GM18870 (cell line): ENCODE data around the gene SLC9A3.
"Not testable (repeated sequence)": the region's sequence is repeated elsewhere in the genome, so short reads cannot be mapped to it uniquely, and the experiment has no call there.

ENCODE experiments used
- ATAC-seq: cut with Tn5 transposase; IDR thresholded peaks from one replicate; pipeline ENCODE4 v1.9.1; 2021; ENCODE audit warnings: moderate library complexity; ENCODE audit not compliant: unreplicated experiment

SLC9A3 gene

DNA sequence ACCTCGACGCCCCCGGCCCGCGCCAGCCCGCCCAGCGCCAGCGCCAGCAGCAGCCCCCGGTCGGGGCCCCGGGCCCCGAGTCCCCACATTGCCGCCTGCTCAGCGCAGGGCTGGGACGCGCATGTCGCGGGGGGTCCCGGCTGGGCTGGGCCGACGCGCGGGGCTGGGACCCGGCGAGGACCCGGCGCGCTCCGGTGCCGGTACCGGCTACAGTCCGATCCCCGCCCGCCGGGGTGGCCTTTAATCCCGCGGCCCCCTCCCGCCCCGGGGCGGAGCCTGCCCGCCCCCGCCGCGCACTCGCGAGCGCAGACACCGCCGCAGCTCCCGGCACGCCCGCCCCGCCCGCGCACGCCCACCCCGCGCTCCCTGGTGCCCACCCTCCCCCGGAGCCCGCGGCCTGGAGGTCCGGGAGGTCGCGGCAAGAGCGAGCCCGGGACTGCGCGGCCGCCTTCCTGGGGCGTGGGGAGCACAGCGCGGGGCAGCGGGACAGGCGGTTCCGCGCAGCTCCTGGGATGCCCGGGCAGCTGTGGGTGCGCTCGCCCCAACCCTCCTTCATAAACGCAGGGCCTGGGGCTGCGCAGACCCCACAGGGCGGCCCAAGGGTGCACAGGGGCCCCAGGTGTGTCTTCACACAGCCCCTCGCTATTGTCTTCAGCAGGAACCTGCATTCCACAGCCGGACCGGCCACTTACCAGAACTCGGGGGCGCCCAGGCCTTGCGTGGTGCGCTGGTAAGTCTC lies at the start of gene SLC9A3:
Gene SLC9A3, minus strand, starts transcription at position 216 of the 739 bp plus-strand sequence.
- no peak for ATAC-seq

- ATAC-seq = no peak
Measured at GRCh38 chr5:573976-574375, 49.7 kb upstream of the SLC9A3 start.

DNA sequence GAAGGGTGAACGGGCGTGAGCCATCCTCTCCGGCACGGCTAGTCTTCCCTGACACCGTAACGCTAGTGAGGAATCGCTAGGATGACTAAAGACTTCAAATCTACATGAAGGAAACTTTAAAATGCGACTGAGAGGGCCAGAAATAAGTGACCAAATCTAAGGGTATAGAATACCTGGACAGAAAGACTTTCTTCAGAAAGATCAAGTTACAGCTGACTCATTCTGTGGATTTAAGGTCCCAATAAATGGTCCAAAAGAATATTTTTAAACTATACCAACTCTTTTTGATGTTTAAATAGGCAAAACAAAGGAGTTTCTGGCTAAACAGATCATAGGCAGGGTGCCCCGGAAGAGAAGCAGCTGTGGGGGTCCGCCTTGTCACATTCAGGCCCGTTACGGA lies 49.0 kb upstream of the SLC9A3 start:
- ATAC-seq = no peak

- no peak for ATAC-seq
Measured at GRCh38 chr5:572398-573019, 48.3 kb upstream of the SLC9A3 start.

DNA sequence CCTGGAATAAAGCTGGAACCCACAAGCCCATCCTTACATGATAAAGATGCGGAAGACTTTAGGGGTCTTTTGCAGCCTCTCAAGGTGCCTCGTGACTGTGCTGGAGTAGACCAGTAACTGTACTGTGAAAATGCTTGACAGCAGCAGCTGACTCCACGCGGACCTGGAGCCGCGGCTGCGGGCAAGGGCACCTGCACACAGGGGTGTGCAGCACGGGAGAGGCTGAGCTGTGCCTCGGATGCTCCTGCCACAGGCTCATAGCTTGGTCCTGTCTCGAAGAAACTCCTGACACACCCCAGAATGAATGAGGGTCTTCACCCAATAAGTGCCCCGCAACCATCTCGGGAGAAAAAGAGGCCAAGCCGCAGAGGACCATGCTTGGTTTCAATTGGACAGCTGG lies 47.5 kb upstream of the SLC9A3 start:
- no peak for ATAC-seq

- no peak for ATAC-seq
Measured at GRCh38 chr5:570886-571285, 46.6 kb upstream of the SLC9A3 start.

GRCh38 chr5:570446-570845 lies 46.2 kb upstream of the SLC9A3 start:
- ATAC-seq = no peak

DNA sequence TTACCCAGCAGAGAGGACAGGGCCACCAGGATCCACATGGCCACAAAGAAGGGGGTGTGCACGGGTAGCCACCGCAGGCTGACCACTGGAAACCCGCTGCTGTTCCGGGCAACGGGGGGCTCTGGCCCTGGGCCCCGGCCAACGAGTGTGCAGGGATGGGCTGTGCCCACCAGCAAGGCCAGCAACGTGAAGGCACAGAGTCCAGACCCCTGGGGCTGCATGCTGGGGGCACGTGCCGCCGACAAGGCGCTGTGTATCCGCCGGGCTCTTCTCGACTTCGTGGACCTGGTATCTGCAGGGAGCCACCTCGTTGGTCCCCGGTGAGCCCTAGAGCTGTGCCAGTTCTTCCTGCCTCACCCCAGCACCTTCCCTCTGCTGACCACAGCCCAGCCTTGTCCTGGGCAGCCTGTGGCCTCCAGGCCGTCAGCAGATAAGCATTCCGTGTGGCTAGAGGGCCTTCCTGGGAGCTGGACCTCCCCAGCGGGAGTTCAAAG lies 45.7 kb upstream of the SLC9A3 start:
- ATAC-seq = no peak

GRCh38 chr5:569358-569867 lies 45.2 kb upstream of the SLC9A3 start:
- ATAC-seq = no peak

DNA sequence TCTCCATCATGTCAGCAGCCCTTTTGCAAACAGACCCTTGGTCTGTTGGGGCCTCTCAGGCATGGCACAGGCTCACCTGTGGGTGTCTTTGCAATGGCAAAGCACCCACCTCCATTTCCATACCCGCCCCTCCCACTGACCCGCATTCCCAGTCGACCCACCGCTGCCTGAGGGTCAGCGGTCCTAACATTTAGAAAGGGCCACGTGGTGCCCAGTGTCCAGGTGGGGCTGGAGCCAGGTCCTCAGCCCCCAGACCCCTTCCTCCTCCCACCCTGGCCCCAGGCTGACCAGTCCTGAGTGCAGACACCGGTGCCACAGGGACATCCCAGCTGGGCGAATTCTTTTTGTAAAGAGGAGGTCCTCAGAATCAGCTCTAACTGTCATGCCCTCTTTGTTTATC lies 44.6 kb upstream of the SLC9A3 start:
- ATAC-seq = no peak

DNA sequence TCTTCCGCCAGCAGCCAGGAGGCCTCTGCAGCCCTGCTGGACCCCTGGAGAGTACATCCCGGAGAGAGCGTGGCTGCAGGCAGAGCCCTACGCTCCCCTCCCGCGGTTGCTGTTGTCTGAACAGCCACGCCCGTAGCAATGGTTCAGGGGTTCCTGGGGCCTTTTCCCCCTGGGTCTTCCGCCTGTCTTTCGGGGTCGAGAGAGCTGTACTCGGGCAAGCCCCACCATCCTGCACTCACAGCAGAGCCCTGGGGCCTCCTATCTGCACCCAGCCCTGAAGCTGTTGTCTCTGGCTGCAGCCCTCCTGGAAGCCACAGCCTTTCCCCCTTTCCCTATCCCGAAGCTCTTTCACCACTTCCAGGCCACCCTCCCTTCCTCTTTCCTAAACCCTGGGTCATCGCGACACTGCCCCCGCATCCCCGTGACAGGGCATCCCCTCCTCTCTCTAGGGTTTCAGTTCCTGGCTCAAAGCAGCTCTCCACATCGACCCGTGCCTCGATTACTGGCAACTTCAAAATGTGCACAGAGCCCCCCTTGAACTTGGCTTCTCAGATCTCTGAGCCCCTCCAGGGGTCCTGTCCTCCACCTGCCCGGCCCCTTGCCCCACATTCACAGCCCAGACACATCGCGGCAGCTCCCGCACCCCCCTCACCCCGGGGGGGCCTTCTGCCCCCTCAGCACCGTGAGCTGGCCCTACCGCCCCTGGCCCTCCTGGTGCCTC lies 44.0 kb upstream of the SLC9A3 start:
- ATAC-seq = no peak

DNA sequence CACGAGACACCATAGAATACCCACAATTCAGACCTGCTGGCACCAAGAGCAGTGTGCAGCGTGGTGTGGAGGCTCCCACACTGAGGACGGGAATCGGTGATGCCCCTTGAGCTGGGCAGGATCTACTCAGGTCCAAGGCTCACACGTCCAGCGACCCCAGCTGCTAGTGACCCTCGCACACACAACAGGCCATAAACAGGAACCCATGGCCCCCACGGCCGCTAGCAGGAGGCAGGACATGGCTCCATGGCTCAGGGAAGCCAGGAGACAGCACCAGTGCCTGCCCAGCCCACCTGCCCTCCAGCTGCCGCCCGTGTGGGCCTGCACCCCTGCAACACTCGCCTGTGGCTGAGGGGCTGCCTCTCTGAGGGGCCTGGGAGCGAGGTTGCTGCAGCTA lies 43.4 kb upstream of the SLC9A3 start:
- no peak for ATAC-seq

DNA sequence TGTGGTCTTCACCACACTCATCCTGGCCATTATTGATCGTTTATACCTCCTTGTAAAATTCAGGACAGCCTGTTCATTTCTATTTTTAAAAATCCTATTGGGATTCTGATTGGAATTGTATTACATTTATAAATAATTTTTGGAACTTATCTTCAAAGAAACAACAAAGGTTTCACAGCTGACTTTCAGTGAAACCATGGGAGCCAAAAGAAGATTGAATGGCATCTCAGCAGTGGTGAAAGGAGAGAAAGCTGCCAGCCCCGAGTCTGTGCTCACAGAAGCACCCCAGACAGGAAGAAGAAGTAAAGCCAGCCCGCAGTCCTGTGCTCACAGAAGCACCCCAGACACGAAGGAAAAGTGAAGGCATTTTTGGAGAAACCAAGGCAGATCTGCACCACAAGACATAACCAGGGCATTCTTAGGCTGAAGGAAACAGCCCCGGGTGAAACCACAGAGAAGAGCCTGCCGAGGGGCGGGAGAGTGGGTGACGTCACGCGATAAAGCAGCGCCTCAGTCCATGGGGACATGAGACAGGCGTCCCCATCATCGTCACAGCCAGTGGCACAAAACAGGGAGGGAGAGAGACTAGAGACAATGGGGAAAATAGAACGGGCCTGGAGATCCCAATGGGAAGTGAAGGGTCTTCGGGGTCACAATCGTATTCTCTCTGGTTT lies 42.5 kb upstream of the SLC9A3 start:
- ATAC-seq = no peak

DNA sequence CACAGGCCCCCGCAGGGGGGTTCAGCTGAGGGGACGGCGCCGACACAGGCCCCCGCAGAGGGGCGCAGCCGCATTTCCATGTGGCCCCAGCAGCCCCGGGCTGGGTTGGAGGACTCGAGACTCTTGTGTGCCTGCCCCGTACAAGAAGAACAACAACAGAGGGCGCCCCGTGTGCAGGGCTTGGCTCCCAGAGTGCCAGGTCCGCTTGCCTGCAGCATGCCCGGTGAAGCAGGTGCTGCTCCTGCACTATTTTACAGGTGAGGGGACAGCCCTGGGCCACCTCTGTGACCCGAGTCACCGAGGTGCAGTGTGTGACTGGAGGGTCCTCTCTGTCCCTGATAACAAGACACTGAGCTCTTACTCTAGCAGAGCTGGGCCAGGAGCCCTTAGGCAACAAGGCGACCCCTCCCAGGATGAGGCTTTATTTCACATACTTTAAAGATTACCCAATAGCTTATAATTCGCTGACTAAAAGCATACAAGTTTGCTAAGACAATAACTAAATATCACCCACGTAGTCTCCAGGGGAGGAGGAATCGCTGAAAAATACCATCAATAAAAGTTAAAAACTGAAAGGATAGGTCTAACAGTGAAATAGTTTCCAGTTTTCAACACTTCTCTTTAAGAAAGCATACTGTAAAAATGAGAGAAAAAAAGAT lies 41.7 kb upstream of the SLC9A3 start:
- ATAC-seq = no peak

GRCh38 chr5:561408-561807 lies 37.2 kb upstream of the SLC9A3 start:
- ATAC-seq = no peak

- ATAC-seq = no peak
Measured at GRCh38 chr5:560792-561166, 36.5 kb upstream of the SLC9A3 start.

- ATAC-seq = no peak
Measured at GRCh38 chr5:558871-559503, 34.7 kb upstream of the SLC9A3 start.

- ATAC-seq = no peak
Measured at GRCh38 chr5:558326-558725, 34.1 kb upstream of the SLC9A3 start.

DNA sequence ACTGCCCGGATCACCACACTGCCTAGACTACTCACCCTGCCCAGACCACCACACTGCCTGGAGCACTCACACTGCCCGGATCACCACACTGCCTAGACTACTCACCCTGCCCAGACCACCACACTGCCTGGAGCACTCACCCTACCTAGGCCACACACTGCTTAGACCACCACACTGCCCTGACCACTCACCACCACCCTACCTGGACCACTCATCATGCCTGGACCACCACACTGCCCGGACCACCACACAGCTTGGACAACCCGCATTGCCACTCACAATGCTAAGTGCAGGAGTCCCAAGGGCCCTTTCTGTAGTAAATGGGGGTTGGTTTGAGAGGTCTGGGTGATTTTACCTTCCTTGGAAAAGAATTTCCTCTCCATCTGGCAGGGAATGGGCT lies 33.7 kb upstream of the SLC9A3 start:
- ATAC-seq = not testable (repeated sequence)

DNA sequence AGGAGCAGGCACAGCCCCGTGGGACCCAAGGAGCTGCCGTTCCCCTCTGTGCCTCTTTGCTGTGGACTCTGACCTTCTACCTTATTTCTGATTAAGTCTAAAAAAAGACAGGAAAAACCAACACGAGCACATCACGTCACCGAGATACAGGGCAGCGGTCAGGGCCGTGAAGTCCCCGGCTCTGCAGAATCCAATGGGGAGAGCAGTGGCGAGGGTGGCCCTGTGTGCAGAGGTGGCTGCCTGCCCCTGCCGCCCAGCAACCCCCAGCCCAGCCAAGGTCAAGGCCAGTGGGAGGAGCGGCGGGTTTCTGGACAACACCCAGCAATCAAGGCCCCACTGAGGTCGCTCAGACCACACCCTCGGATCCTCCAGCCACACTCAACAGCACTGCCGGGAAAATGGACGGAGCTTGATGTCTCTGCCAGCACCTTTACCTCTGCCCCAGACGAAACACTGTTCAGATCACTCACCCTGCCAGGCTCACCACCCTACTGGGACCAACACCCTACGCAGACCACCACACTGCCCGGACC lies 32.7 kb upstream of the SLC9A3 start:
- no peak for ATAC-seq
